ENCODE measurements around the gene UGT1A10. TPM values are rescaled to one million over a fixed set of nuclear protein-coding genes. Genes with fewer than 3 reads are reported as not detected.

UGT1A10 gene
- total RNA-seq, 1 donor, result not detected

DNA sequence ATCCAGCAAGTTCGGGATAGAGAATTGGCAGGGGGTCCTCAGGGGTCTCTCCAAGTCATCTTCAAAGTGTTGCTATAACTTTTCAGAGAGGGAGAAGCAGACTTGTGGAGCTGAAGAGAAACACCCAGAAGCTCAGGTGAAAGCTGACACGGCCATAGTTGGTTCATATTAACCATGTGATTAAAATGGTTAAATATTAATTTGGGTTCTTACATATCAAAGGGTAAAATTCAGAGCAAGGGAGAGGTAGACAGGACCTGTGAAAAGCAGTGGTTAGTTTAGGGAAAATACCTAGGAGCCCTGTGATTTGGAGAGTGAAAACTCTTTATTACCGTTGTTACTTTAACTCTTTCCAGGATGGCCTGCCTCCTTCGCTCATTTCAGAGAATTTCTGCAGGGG is 56.4 kb downstream of the UGT1A10 start, which contains the start of gene UGT1A6:
UGT1A6 (plus strand) TSS at position 243 of the 400 bp plus-strand sequence; CDS start at position 358, 115 bp downstream.
- H3K4me2 ChIP-seq (ENCODE audit: insufficient read depth, low read length), result no peak within 1 kb of the TSS
- TF ChIP-seq, protein P1, sequence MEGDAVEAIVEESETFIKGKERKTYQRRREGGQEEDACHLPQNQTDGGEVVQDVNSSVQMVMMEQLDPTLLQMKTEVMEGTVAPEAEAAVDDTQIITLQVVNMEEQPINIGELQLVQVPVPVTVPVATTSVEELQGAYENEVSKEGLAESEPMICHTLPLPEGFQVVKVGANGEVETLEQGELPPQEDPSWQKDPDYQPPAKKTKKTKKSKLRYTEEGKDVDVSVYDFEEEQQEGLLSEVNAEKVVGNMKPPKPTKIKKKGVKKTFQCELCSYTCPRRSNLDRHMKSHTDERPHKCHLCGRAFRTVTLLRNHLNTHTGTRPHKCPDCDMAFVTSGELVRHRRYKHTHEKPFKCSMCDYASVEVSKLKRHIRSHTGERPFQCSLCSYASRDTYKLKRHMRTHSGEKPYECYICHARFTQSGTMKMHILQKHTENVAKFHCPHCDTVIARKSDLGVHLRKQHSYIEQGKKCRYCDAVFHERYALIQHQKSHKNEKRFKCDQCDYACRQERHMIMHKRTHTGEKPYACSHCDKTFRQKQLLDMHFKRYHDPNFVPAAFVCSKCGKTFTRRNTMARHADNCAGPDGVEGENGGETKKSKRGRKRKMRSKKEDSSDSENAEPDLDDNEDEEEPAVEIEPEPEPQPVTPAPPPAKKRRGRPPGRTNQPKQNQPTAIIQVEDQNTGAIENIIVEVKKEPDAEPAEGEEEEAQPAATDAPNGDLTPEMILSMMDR (IDR thresholded peaks at IDR 0.05; ENCODE audit: extremely low read depth, low read depth, low read length), result no peak
- no peaks in the 10 kb centered on the region for H3K79me2 ChIP-seq (ENCODE audit: insufficient read depth, low read length)
- H3K4me3 ChIP-seq (ENCODE audit: insufficient read depth, low read length), result no peak within 1 kb of the TSS
- H3K27ac ChIP-seq (ENCODE audit: low read depth, low read length), result no peak within 1 kb of the TSS
- H2AFZ ChIP-seq (ENCODE audit: low read length), result no peak within 1 kb of the TSS
- no peak for DNase-seq (ENCODE audit: insufficient read length, low spot score, missing footprints)
- H3K4me1 ChIP-seq (ENCODE audit: insufficient read depth, low read length), result peaks cover 6% of the 10 kb centered on the region
- H4K20me1 ChIP-seq (ENCODE audit: insufficient read depth, low read length), result no peaks in the 10 kb centered on the region
- no peaks in the 10 kb centered on the region for H3K9me3 ChIP-seq (ENCODE audit: low read depth, low read length)
- peaks cover 8% of the 10 kb centered on the region for H3K27me3 ChIP-seq (ENCODE audit: insufficient read depth, low read length)
- H3K36me3 ChIP-seq (ENCODE audit: insufficient read depth, low read length), result no peaks in the 10 kb centered on the region

DNA sequence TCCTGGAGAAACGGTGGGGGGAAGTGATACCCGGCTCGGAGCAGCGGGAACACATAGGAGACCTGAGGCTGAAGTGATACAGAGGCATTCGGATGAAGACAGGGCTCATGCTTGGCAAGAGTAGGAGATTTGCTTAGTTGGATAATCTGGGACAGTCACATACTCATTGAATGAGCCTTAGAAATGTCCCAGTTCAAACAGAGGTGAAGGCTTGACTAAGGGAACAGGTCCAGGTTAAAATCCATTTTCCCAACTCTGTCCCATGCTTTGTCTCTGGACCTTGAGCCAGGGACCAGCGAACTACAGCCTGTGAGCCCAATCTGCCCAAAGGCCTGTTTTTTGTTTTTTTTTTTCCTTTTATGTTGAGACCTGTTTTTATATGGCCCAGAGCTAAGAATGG is 57.7 kb downstream of the UGT1A10 start:
- no peaks in the 10 kb centered on the region for H3K9me3 ChIP-seq (ENCODE audit: low read depth, low read length)
- no peak overlapping the region for H2AFZ ChIP-seq (ENCODE audit: low read length)
- no peaks in the 10 kb centered on the region for H3K79me2 ChIP-seq (ENCODE audit: insufficient read depth, low read length)
- TF ChIP-seq, protein P1 (IDR thresholded peaks at IDR 0.05; ENCODE audit: extremely low read depth, low read depth, low read length), result no peak
- H4K20me1 ChIP-seq (ENCODE audit: insufficient read depth, low read length), result no peaks in the 10 kb centered on the region
- H3K27ac ChIP-seq (ENCODE audit: low read depth, low read length), result no peak overlapping the region
- H3K4me2 ChIP-seq (ENCODE audit: insufficient read depth, low read length), result no peak overlapping the region
- no peak overlapping the region for H3K4me3 ChIP-seq (ENCODE audit: insufficient read depth, low read length)
- peaks cover 8% of the 10 kb centered on the region for H3K27me3 ChIP-seq (ENCODE audit: insufficient read depth, low read length)
- no peaks in the 10 kb centered on the region for H3K36me3 ChIP-seq (ENCODE audit: insufficient read depth, low read length)
- H3K4me1 ChIP-seq (ENCODE audit: insufficient read depth, low read length), result peaks cover 6% of the 10 kb centered on the region
- DNase-seq (ENCODE audit: insufficient read length, low spot score, missing footprints), result no peak

DNA sequence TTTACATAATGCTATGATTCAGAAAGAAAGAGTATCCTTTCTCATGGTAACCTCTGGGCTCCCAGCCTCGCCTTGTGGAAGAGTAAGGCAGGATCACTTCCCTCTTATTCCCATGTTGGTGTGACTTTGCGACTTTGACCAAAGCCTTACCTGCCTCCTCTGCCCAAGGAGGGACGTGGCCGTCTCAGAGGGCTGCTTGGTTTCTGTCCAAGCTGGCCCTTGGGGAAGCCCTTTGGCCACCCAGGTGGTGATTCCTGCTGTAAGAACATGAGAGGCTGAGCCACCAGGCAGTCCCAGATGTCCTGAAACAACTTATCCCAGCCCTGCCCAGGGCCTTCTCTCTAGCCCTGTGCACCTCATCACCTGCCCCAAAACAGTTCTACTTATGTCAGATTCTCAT is 62.5 kb downstream of the UGT1A10 start:
- Histone ChIP-seq H2AFZ (ENCODE audit: low read length) (no peak overlapping the region), H3K4me3 (ENCODE audit: insufficient read depth, low read length) (no peak overlapping the region), H3K27ac (ENCODE audit: low read depth, low read length) (no peak overlapping the region), H3K4me1 (ENCODE audit: insufficient read depth, low read length) (peaks cover 8% of the 10 kb centered on the region), H3K79me2 (ENCODE audit: insufficient read depth, low read length) (no peaks in the 10 kb centered on the region), H3K36me3 (ENCODE audit: insufficient read depth, low read length) (no peaks in the 10 kb centered on the region), H4K20me1 (ENCODE audit: insufficient read depth, low read length) (no peaks in the 10 kb centered on the region), H3K27me3 (ENCODE audit: insufficient read depth, low read length) (no peaks in the 10 kb centered on the region), H3K4me2 (ENCODE audit: insufficient read depth, low read length) (no peak overlapping the region), H3K9me3 (ENCODE audit: low read depth, low read length) (no peaks in the 10 kb centered on the region)
- TF ChIP-seq, protein P1 (IDR thresholded peaks at IDR 0.05; ENCODE audit: extremely low read depth, low read depth, low read length), result no peak
- no peak for DNase-seq (ENCODE audit: insufficient read length, low spot score, missing footprints)

DNA sequence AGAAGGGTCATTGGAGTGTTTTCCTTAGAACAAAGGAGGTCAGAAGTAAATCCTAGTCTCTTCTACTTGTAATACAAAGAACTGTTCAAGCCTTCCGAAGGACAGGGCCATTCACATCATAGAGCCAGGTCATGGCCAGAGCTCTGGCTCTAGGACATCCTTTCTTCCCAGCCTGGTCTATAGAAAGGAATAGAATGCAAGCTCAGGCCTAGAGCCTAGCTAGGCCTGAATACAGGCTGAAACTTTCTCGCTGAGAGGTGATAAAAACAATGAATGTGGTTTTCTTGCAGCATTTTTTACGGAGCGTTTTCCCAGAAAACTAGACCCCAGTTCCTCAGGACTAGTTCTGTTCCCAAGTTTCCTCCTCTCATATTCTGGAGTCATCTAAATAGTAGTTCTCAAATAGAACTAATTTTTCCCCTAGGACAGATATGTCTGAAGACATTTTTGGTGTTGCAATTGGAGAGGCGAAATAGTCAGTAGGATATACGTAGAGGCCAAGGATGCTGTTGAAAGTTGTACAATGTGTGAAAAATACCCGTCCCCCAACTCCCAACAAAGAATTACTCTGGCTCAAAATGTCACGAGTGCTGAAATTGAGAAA is 63.3 kb downstream of the UGT1A10 start:
- no peaks in the 10 kb centered on the region for H3K79me2 ChIP-seq (ENCODE audit: insufficient read depth, low read length)
- H4K20me1 ChIP-seq (ENCODE audit: insufficient read depth, low read length), result no peaks in the 10 kb centered on the region
- H3K4me1 ChIP-seq (ENCODE audit: insufficient read depth, low read length), result peaks cover 8% of the 10 kb centered on the region
- no peaks in the 10 kb centered on the region for H3K9me3 ChIP-seq (ENCODE audit: low read depth, low read length)
- H3K36me3 ChIP-seq (ENCODE audit: insufficient read depth, low read length), result no peaks in the 10 kb centered on the region
- peak overlapping the region; percentile 86 for H3K27ac ChIP-seq (ENCODE audit: low read depth, low read length)
- H3K27me3 ChIP-seq (ENCODE audit: insufficient read depth, low read length), result no peaks in the 10 kb centered on the region
- no peak overlapping the region for H3K4me2 ChIP-seq (ENCODE audit: insufficient read depth, low read length)
- H3K4me3 ChIP-seq (ENCODE audit: insufficient read depth, low read length), result no peak overlapping the region
- no peak for DNase-seq (ENCODE audit: insufficient read length, low spot score, missing footprints)
- H2AFZ ChIP-seq (ENCODE audit: low read length), result peak overlapping the region; percentile 4
- TF ChIP-seq, protein P1 (IDR thresholded peaks at IDR 0.05; ENCODE audit: extremely low read depth, low read depth, low read length), result no peak

All from osteoblast (primary cell).